Adipocyte (in vitro differentiated cells): ENCODE results near the gene KIF5C.

ENCODE experiments used
- DNase-seq: peaks from one replicate; pipeline ENCODE4 v3.0.0-alpha.2; 2015; ENCODE audit warnings: low read depth
- H3K27me3 ChIP-seq: replicated peaks from 2 replicates; pipeline ENCODE4 v1.7.0; 2013; ENCODE audit warnings: mild to moderate bottlenecking, low read length, moderate library complexity; ENCODE audit not compliant: control insufficient read depth, insufficient read depth
- H3K36me3 ChIP-seq: 2 replicates; pipeline ENCODE4 v1.7.0; 2013; ENCODE audit warnings: low read length, mild to moderate bottlenecking, moderate library complexity; ENCODE audit not compliant: control insufficient read depth, insufficient read depth, severe bottlenecking
- H3K4me1 ChIP-seq: 2 replicates; pipeline ENCODE4 v1.7.0; 2013; ENCODE audit warnings: mild to moderate bottlenecking, low read length, moderate library complexity; ENCODE audit not compliant: control insufficient read depth, insufficient read depth
- H3K4me3 ChIP-seq: 2 replicates; pipeline ENCODE4 v1.7.0; 2013; ENCODE audit warnings: mild to moderate bottlenecking, low read length, moderate library complexity
- H3K9ac ChIP-seq: 2 replicates; pipeline ENCODE4 v1.7.0; 2013; ENCODE audit warnings: mild to moderate bottlenecking, low read length, moderate library complexity
- H3K9me3 ChIP-seq: 2 replicates; pipeline ENCODE4 v1.7.0; 2013; ENCODE audit warnings: mild to moderate bottlenecking, low read length, moderate library complexity; ENCODE audit not compliant: control insufficient read depth

The KIF5C gene

DNA sequence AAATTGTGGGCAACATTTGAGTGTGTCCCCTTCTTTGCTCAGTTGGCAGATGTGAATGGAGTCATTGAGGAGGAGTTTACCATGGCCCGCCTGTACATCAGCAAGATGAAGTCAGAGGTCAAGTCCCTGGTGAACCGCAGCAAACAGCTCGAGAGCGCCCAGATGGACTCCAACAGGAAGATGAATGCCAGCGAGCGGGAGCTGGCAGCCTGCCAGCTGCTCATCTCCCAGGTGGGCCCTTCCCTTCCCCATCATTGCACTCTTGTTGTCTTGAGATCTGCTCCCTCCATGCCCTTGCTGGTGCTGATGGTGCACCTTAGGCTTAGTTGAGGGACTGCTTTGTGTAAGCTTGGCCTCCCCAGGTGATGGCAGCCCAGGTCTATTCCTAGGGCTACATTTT lies 115.9 kb downstream of the KIF5C start:
- DNase-seq, result no peak
- Histone ChIP-seq H3K9ac (no peak overlapping the region), H3K36me3 (no peaks in the 10 kb centered on the region), H3K9me3 (no peaks in the 10 kb centered on the region), H3K4me3 (no peak overlapping the region), H3K27me3 (no peaks in the 10 kb centered on the region), H3K4me1 (no peaks in the 10 kb centered on the region)

DNA sequence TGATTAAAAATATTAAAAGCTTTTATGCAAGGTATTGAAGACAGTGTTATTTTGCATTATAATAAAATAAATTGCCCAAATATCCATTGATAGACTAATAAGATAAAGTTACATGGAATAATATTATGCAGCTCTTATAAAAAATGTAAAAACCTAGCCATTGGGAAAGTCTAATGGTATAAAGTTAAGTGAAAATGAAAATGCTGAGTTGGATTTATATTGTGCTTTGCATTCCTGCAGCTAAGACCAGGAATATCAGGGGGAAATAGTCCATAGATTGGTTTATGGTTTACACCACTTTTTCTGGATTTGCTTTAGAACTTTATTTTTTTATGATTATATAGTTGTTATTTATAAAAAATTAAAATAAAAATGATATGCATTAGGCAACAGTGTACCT lies 117.4 kb downstream of the KIF5C start:
- H3K4me1 ChIP-seq, result no peaks in the 10 kb centered on the region
- no peak overlapping the region for H3K4me3 ChIP-seq
- H3K9me3 ChIP-seq, result no peaks in the 10 kb centered on the region
- no peaks in the 10 kb centered on the region for H3K27me3 ChIP-seq
- H3K9ac ChIP-seq, result no peak overlapping the region
- no peaks in the 10 kb centered on the region for H3K36me3 ChIP-seq
- DNase-seq, result no peak

DNA sequence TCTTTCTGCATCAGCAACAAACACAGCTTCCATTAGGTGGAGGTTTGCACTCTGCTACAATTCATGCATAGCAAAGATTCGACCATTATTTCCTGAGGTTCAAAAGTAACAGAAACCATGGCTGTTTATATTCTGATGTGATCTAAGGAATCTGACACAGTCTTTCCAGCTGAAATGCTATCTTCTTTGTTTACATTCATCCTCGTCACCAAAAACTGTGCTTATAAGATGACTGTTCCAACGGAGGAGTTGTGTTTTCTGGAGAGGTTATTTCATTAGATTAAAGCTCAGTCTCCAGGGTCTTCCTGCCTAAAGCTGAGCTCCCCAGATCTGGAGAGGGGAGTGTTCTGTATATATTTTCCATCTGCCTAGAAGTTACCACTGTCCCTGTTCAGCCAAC lies 118.3 kb downstream of the KIF5C start:
- H3K4me1 ChIP-seq, result no peaks in the 10 kb centered on the region
- no peak overlapping the region for H3K4me3 ChIP-seq
- H3K9me3 ChIP-seq, result no peaks in the 10 kb centered on the region
- H3K36me3 ChIP-seq, result no peaks in the 10 kb centered on the region
- H3K9ac ChIP-seq, result no peak overlapping the region
- DNase-seq, result no peak
- H3K27me3 ChIP-seq, result no peaks in the 10 kb centered on the region

DNA sequence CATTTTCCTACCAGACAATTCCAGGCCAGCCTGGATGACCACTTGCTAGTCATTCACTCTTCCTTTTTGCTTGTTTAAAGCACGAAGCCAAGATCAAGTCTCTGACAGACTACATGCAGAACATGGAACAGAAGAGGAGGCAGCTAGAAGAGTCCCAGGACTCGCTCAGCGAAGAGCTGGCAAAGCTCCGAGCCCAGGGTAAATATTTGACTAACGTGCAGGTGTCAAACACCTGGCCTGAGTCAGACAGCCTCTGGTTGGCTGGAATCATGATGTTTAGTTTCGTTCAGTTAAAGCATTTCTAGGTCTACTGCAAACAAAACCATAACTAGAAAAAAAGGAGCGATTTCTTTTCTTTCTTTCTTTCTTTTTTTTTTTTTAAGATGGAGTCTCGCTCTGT lies 119.3 kb downstream of the KIF5C start:
- H3K4me3 ChIP-seq, result no peak overlapping the region
- H3K36me3 ChIP-seq, result no peaks in the 10 kb centered on the region
- H3K9ac ChIP-seq, result no peak overlapping the region
- H3K27me3 ChIP-seq, result peaks cover 1% of the 10 kb centered on the region
- no peaks in the 10 kb centered on the region for H3K9me3 ChIP-seq
- DNase-seq, result no peak
- no peaks in the 10 kb centered on the region for H3K4me1 ChIP-seq

DNA sequence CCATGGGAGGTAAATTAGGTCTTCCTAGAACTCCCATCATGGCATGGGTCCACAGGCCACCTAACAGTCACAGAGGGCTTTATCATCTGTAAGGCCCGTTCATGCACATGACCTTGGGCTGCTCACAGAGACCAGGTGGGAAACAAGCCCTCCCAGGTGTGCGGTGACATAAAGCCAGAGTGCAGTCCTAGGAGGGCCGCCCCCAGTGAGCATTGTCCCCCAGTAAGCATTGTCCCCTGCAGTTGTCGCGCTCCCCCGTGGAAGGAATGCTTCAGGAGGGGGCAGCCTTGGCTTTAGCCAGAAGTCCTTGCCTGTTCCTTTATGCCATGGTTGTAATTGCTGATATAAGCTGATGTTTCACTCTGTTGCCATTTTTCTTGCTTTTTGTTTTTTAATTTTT lies 121.8 kb downstream of the KIF5C start:
- Histone ChIP-seq H3K9ac (no peak overlapping the region), H3K4me3 (no peak overlapping the region), H3K4me1 (peaks cover 4% of the 10 kb centered on the region), H3K9me3 (no peaks in the 10 kb centered on the region), H3K36me3 (no peaks in the 10 kb centered on the region), H3K27me3 (peaks cover 16% of the 10 kb centered on the region)
- DNase-seq, result no peak

DNA sequence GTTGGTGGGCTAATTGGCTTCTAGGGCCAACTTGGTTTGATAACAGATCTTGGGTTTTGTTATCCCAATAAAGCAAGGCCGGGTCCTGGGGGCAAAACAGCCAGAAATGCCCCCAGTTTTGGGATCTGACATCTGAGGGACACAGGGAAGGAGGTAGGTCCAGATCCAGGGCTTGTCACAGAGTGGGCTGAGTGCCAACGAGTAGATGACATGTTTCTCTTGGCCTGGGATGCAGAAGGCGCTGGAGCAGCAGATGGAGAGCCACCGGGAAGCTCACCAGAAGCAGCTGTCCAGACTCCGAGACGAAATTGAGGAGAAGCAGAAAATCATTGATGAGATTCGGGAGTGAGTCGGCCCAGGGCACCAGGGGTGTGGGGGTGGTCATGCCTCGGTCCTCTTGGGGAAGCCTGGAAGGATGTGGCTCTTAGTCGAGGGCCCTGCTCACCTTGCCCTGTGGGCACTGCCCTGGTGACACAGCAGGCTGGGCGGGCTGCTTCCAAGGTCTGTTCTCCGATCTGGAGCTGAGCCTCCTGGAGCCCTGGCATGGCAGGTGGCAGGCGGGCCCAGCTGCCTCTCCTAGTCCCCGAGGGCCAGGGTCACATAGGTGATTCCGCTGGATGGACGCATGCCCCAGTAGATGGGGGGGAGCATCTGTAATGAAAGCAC lies 123.3 kb downstream of the KIF5C start:
- Histone ChIP-seq H3K36me3 (no peaks in the 10 kb centered on the region), H3K27me3 (peaks cover 16% of the 10 kb centered on the region), H3K4me3 (no peak overlapping the region), H3K9me3 (no peaks in the 10 kb centered on the region), H3K4me1 (peaks cover 4% of the 10 kb centered on the region), H3K9ac (no peak overlapping the region)
- no peak for DNase-seq

DNA sequence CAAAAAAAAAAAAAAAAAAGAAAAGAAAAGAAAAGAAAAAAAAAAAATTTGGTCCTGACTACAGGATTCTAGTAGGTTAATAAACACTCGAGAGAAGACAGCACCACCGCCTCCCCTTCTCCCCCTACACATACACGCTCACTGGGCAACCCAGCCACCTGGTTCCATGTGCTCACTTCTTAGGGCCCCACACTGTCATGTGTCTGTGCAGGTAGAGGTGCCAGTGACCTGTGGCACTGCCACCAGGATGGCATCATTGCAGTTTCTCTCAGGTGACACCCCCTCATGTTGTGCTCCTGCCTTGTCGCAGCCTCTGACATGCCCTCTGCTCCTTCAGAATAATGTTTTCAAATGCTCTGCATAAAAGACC lies 123.8 kb downstream of the KIF5C start:
- Histone ChIP-seq H3K27me3 (peaks cover 21% of the 10 kb centered on the region), H3K9me3 (no peaks in the 10 kb centered on the region), H3K4me3 (no peak overlapping the region), H3K9ac (no peak overlapping the region), H3K36me3 (no peaks in the 10 kb centered on the region), H3K4me1 (peaks cover 4% of the 10 kb centered on the region)
- no peak for DNase-seq

DNA sequence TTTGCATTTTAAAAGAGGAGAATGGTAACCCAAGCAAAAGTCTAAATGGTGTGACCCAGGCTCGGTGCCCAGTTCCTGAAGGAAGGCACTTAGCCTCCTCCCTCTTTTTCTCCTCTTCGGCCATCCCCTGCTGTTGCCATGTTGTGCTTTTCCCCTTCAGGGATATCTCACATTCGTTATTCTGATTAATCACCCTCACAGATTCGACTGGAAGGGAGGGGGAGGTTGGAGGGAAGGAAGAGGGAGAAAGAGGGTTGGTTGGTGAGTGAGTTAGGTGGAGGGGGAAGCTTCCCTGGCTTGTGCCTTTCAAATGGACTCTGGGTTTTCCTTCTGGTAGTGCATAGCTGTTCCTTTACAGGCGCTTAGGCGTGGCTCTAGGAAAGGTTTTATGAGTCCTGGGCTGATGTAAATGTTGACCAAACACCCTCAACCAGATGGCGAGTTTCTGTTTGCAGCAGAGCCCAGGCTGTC lies 124.5 kb downstream of the KIF5C start:
- DNase-seq, result no peak
- H3K9me3 ChIP-seq, result no peaks in the 10 kb centered on the region
- no peak overlapping the region for H3K9ac ChIP-seq
- H3K27me3 ChIP-seq, result peaks cover 27% of the 10 kb centered on the region
- H3K36me3 ChIP-seq, result no peaks in the 10 kb centered on the region
- no peak overlapping the region for H3K4me3 ChIP-seq
- H3K4me1 ChIP-seq, result peaks cover 4% of the 10 kb centered on the region

DNA sequence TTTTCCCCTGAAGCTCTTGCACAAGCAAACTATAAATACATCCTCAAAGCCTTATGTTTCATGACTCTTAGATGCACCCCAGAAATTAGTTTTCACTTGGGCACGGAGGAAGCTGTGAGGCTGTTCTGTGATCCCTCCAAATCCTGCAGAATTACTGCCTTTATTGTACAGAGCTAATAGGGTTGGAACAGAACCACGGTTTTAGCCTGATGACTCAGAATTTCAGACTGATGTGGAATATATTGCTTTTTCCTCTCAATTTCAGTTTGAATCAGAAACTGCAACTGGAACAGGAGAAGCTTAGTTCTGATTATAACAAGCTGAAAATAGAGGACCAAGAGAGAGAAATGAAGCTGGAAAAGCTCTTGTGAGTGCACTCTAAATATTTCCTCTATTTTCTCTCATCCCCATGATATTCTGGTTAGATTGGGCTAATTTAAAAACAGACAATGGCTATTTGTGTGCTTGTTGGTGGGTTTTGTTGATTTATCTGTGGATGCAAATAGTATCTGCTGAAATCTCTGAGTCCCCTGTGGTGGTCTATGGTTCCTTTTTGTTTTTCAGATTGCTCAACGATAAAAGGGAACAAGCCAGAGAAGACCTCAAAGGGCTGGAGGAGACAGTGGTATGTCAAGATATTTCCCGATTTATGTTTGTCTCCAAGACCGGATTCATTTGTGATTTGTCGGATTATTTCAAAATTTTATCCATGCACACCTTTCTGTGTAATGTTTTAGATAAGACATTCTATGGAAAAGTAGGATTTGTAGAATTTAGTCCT lies 125.3 kb downstream of the KIF5C start:
- peaks cover 27% of the 10 kb centered on the region for H3K27me3 ChIP-seq
- H3K4me3 ChIP-seq, result no peak overlapping the region
- H3K4me1 ChIP-seq, result peaks cover 4% of the 10 kb centered on the region
- no peaks in the 10 kb centered on the region for H3K9me3 ChIP-seq
- DNase-seq, result peak; percentile 30
- no peaks in the 10 kb centered on the region for H3K36me3 ChIP-seq
- H3K9ac ChIP-seq, result no peak overlapping the region

DNA sequence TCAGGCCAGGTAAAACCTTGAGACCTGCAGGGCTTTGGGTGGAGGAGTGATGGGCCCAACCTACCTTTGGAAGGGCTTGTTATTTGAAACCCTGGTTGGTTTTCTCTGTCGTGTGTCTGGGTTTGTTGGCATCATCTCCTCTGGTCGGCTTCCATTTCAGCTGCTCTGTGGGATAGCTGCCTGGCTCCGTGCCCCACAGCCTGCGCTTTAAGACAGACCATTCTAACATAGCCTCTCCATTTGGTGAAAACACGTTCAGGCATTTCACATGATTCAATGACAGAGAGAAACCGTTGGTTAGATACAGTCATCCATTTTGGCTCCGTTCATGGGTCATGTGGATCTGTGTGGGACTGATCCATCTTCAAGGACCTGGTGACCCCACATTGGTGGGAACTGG lies 126.5 kb downstream of the KIF5C start:
- Histone ChIP-seq H3K4me1 (peaks cover 4% of the 10 kb centered on the region), H3K36me3 (no peaks in the 10 kb centered on the region), H3K4me3 (no peak overlapping the region), H3K27me3 (peaks cover 38% of the 10 kb centered on the region), H3K9ac (no peak overlapping the region), H3K9me3 (no peaks in the 10 kb centered on the region)
- no peak for DNase-seq

DNA sequence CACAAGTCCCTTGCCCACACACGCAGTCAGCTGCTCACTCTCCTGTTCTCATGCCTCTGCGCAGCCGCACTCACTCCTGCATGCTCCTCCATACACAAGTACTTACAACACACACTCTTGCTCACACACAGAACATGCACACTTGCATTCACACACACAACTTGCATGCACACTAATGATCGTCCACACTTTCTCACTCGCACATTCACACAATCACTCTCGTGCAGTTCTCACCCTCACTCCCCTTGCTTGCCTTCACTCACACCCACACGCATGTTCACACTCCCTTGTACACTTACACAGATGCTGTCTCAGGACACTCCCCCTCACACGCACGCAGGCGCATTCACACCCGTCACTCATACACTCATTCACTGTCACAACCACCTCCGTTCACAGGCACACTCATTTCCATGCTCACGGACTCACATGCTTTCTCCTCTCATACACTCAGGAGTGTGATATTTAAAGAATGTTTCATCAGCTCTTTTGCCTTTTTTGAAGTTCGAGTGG lies 127.4 kb downstream of the KIF5C start:
- H3K4me3 ChIP-seq, result no peak overlapping the region
- peaks cover 40% of the 10 kb centered on the region for H3K27me3 ChIP-seq
- H3K9me3 ChIP-seq, result no peaks in the 10 kb centered on the region
- DNase-seq, result no peak
- no peak overlapping the region for H3K9ac ChIP-seq
- peaks cover 4% of the 10 kb centered on the region for H3K4me1 ChIP-seq
- no peaks in the 10 kb centered on the region for H3K36me3 ChIP-seq
